Stimulated activated CD4-positive, alpha-beta T cell treated with anti-CD3 and anti-CD28 coated beads, Interleukin-15, amount 100 ng/mL, for 48 hours (primary cell): ENCODE results near the gene DSC2.
"Not testable (repeated sequence)": the region's sequence is repeated elsewhere in the genome, so short reads cannot be mapped to it uniquely, and the experiment has no call there.

Experiments used
- DNase-seq, 2 donors: peaks; one replicate each; pipeline ENCODE4 v3.0.0-alpha.2; 2020; ENCODE audit warnings: low read depth in 2 of 2

DSC2 gene

DNA sequence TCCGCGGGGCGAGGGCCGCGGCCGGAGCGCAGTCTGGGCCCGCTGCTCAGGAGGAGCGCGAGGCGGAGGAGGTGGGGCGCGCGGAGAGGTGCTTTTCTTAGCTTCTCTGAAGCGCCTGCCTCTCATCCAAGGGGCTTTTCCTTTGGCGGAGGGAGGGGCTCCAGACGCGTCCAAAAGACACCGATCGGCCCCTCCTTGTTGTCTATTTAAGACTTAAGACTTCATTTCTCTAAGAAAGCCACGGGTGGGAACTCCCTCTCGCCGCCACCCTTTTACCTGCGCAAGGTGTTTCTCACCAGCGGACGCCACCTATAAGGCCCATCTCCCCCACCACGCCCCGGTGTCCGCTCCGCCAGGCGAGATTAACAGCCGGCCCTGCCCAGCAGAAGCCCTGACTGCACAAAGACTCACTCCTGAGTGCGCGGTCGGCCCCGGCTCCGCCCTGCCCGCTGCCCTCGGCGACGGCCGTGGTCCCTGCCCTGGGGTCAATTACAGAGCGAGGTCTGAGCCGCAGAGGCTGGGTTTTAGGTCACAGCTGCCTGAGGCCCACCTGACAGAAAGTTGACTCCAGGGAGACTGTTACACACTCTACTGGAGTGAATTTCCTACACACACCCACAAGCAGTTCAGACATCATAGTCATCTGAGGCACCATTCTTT is at the start of gene DSC2:
DSC2 (minus strand) TSS at position 397 of the 660 bp plus-strand sequence. CDS start 450 bp downstream, outside the sequence.
- no peak for DNase-seq

DNA sequence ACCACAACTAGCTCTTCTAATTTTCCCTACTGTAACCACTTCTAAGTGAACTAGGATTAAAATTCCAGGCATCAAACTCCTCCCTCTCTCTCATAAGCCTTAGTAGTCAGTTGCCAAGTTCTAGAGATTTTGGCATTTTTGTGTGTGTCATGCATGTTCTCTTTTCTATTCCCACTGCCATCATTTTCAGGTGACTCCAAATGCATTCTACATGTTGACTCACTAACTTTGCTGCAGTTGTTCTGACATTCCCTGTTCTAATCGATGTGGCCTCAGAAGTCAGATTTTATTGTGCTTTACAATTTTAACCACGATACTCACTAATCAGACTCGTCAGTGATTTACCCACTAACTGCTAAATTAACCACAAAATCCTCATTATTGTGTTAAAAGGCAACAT is 47.1 kb upstream of the DSC2 start:
- no peak for DNase-seq

DNA sequence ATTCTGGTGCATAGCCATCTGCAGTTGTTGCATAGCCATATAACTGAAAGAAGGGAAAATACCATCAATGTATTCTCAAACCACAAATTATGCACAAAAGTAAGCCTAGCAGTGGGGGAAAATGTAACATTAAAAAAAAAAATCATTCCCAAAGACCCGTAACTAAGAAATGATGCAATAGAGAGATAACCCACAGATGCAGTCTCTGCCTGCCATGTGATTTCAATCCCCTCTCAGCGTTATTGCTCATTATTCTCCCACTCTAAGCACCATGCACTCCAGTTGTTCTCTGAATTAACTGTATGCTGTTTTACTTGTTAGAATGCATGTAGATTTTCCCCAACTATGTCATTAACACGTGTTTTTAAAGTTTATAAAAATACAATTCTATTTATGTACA is 46.4 kb upstream of the DSC2 start:
- DNase-seq, result no peak

DNA sequence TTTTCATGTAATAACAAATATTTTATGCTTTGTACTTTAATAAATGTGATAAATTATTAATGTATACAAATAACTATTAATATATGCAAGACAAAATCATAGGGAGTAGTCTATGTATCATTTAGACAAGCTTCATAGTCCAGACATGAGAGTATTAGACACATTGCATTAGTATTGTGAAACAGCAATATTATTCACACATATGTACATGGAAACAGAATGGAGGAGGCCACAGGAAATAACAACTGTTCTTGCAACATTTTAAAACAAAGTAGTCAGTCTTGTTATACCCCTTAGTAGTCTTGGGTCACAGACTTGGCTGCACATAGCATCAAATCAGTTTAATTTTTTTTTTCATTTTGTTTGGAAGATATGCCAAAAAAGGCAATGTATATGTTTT is 44.6 kb upstream of the DSC2 start:
- no peak for DNase-seq

DNA sequence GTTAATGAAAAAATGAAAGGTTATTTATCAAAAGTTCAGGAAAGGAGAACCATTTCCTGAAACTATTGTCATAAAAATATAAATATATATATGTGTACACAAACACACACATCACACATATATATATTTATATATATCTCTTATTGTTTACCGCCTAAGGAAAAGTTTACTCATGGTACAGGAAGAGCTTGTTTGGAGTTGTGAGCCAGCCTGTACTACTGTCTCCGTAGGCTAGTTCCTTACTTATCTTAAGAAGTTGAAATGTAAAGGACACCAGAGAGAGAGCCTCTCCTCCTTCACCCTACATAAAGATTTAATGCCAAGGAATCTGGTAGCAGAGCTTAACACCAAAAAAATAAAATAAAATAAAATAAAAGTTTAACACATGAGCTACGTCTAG is 40.8 kb upstream of the DSC2 start:
- DNase-seq, result no peak

DNA sequence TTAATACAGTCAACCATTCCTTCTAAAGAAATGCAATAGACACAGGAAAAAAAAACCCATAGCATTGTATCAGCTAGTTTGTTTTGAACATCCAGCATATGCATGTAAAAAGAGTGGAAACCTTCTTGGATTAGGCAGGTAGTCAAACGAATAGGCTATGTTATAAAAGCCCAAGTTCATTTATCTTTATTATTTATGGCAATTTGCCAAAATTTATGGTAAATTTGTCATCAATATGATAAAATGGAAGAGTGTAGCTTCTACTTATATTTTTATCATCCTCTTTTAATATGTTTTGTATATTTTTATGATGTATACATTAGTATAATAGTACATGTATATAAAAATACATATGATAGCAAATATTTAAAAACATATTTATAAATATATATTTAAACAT is 36.5 kb upstream of the DSC2 start:
- DNase-seq, result no peak

DNA sequence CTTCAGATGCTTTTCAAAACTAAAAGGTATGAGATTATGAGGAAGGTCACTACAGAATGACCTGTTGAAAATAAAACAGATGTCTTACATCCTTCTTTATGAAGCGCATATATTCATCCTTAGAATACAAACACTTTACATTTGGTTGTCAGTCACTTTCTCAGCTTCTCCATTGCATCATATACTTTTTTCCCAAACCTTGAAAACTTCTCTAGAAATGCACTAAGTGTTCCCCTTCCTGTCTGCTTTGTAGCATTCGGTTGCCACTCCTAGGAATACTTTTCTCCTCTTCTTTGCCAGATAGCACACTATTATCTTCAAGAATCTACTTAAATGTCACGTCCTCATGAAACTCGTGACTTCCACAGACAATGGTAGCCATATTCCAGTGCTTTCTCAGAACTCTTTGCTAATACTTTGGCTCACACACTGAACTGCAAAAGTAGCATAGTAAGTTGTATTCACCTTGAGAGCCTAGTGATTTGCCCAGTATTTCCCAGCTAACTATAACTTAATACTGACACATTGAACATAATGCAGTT is 32.8 kb upstream of the DSC2 start:
- DNase-seq, result no peak

DNA sequence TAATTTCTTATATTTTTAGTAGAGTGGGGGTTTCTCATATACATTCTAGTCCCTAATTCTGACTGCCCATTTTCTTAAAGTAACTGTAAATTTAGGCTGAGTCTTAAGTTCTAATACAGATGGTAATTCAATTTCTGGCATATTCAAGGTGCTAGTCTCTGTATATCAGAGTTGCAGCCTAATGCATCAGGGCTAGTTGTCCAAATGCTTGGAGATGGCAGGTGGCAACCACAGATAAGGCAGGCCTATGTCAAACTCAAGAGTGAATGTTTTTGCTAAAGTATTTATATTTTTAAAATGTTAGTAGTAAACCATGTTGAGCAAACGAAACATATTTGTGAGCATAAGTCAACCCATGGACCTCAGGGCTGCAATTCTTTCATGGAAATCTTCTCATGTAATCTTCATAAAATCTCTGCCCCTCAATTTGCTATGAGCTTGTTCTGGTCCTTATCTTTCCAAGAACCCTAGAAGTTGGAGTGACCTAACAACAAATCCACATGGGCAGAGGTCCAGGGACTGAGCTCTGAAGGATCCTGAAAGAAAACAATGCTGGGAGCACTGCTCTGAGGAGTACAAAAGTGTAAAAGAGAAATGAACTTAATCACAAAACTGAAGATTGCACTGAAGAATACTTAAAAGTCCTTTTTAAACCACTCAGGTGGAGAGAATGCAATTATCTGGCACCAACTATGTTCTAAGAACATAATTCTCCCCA is 27.3 kb upstream of the DSC2 start:
- DNase-seq, result no peak

DNA sequence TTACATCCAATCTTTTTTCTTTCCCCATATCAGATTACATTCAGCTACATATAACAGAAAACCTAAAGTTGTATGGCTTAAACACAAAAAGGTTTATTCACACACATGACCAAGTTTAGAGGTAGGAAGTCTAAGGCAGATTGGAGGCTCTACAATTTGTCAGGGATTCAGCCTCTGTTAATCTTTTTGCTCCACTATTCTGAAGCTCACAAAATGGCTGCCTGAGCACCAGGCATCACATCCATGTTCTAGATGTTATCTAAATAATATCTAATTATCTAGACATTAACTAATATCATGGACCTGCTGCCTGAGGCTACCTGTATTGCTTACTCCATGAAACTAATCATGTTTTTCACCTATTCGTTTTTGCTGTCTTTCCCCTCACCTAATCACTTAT is 23.7 kb upstream of the DSC2 start:
- DNase-seq, result no peak

DNA sequence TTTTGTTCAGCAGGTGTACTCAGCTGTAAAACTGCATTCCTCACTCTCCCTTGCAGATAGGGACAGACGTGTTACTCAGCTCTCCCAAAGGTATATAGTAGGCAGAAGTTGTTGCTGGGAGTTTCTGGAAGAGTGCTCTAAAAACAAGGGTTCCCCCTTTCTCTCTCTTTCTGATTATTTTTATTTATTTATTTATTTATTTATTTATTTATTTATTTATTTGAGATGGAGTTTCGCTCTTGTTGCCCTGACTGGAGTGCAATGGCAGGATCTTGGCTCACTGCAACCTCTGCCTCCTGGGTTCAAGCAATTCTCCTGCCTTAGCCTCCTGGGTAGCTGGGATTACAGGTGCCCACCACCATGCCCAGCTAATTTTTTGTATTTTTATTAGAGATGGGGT is 20.9 kb upstream of the DSC2 start:
- not testable (repeated sequence) for DNase-seq

DNA sequence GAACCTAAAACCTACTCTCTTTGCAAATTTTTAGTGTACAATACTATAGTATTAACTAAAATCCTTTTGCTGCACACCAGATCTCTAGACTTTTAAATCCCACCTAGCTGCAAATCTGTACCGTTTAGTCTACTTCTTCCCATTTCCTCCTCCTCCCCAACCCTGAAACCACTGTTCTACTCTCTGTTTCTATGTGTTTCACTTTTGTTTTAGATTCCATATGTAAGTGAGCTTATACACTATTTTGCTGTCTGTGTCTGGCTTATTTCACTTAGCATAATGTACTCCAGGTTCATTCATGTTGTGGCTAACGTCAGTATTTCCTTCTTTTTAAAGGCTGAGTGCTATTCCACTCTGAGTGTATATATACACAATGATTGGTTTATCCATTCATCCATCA is 18.4 kb upstream of the DSC2 start:
- no peak for DNase-seq

DNA sequence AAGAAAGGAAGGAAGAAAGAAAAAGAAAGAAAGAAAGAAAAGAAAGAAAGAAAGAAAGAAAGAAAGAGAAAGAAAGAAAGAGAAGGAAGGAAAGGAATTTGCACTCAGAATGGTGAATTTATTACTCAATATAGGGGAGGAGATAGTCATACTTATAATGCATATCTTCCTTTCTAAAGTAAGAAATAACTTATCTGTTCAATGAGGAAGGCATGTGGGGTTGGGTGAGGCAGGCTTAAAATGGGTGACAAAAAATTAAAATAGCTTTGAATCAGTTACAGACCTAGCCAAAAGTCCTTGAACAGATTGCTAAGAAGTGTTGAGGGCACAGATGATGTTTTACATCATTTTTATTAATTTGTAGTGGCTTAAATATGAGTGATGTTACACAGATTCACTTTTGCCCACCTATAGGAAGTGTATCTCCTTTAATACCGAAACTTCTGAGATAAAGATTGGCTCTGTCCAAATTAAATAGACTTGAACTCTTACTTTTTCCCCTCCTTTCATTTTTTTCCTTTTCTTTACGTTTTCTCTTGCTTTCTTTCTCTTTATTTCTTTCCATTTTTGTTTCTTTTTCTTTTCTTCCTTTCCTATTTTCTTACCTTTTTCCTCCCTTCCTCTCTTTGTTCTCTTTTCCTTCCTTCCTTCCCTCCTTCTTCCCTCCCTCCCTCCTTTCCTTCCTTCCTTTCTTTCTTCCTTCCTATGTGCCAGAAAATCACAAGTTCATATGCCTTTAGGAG is 14.8 kb upstream of the DSC2 start:
- no peak for DNase-seq

DNA sequence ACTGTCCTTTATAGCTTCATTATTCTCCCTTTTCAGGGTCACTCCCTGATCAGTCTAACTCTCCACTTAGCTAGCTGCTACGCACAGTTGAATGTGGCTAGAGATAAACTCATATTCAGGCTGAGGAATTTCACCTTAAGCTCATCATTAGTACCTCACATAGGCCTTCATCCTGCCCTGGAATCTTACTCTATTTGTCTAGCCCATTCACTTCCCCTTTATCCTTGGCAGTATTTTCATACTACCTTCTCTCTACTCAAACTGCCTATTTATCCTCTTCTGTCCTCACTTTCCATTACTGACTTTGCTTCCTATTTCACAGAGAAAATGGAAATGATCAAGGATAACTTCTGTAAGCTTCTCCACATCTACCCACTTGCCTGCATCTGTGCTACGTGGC is 10.6 kb upstream of the DSC2 start:
- no peak for DNase-seq

DNA sequence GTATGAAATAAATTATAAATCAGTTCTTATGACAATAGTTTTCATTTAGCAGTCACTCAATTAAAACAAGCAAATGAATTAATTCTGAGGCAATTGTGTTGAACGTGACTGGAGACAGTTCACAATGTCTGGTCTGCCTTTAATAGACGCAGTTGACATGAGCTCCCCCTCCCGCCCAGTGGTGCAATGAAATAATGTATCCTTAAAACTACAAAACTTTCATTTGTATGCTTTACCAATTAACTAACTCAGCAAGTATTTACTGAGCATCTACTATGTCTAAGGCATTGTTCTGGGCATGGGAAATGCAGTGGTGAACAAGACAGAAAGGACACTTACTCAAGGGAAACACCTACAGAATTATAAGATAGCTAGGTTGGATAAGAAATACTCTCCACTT is 3.5 kb upstream of the DSC2 start:
- no peak for DNase-seq

DNA sequence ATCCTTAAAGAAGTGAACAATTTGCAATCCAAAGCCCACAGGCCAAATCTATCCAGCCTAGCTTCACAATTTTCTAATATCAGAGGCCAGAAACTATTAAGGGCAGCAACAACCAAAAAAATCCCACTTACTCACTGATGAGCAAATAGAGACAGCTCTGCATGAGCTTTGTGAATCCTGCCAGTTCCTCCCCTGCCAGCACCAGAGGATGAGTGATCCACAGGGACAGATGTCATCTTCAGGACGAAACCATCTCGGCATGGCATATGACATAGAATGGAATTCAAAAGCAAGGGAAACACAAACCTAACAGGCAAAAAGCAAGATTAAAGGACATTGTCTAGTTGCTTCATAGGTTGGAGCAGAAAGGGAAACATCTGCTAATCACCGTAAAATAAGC is 2.2 kb upstream of the DSC2 start:
- no peak for DNase-seq

DNA sequence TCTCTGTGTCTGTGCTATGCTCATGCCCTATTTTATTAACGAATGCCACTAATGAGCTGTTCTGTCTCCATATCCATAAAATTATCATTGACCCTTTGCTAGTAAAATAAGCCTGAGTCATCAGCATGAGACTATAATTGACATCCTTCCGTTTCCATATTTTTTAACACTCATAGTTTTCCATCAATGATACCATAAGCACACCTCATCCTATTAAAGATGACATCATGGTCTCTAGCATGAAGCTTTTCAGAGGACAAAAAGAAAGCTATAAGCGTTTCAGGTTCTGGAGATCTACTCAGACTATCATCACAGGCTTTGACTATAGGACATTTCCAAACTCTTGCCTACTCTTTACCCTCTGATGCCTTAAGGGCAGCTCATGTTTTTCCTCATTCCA is 1.2 kb upstream of the DSC2 start:
- DNase-seq, result no peak

DNA sequence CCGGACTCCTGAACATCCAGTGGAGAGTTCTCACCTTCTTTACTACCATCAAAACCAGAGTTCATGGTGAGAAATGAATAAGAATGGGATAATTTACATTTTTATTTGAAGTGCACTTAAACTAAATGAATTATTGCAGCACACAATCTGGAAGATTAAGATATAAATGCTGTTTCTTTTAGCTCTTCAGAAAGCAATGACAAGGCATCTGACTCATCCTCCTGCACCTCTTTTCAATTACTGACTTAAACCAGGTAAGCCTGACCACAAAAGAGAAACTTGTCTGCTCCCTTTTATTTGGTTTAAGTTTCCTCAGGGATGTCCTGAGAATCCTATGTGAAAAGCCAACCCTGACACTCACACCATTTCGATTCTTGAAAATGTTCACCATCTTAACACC is 720 bp upstream of the DSC2 start:
- no peak for DNase-seq

DNA sequence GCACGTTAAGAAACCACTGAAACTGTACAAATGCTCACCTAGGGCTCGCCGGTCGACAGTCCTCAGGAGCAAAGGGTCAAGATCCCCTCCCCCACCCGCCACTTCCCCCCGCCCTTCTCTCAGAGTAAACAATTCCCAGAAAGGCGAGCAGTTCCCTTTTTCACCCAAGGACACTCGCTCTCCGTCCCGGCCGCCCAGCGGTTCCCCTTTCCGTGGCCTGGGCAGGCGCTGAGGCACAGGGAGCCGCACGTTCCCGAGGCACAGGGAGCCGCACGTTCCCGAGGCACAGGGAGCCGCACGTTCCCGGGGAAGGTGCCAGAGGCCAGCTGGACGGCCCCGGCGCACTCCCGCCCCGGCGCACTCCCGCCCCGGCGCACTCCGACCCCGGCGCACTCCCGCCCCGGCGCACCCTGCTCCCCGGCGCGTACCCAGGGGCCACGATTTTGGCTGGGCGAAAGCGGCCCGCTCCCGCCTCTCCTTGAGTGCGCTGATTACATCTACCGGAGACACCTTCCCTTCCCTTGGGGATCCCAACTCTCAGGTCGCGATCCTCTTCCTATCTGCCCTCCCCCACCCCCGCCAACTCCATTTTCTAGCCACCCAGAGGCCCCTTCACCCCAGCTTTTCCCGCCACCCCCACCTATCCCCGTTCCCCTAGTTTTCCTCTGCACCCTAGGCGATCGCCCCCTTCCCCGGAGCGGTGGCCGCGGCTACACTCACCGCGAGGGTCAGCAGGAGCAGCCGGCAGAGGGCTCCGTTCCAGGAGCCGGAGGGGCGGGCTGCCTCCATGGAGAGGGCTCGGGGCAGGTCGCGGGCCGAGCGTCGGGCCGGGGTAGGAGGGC is 817 bp downstream of the DSC2 start:
- DNase-seq, result no peak

DNA sequence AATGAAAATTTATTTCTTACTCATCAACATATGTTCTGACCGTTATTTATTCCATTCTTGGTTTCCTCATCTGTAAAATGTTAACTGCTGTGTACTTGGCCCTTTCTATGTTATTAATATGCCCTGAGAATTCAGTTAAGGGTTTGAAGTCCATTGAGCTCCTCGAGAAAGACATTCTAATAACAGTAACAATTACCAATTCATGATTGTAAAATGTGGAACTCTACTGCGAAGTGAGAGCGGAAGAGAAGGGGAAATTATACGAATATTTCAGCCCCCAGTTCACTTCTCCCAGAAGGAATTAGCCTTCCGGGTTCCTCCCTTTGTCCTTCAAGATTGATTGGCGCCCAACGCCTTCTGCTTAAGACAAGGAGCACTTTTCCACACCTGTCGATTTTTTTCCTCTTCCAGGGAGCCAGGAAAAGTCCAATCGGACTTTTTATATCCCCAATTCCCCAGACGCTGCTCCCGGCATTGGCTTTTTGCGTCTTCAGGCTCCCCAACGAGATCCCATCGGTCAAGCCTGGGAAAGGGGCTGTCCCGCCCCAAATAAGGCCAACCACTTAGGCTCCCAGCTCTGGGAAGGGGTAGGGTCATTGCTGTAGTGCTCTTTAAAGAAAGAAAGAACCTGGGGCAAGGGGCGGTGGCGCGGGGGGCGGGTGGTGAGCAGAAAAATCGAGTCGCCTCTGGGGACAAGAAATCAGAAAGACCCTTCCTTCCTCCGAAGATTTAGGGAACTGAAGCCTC is 1.6 kb downstream of the DSC2 start:
- no peak for DNase-seq

DNA sequence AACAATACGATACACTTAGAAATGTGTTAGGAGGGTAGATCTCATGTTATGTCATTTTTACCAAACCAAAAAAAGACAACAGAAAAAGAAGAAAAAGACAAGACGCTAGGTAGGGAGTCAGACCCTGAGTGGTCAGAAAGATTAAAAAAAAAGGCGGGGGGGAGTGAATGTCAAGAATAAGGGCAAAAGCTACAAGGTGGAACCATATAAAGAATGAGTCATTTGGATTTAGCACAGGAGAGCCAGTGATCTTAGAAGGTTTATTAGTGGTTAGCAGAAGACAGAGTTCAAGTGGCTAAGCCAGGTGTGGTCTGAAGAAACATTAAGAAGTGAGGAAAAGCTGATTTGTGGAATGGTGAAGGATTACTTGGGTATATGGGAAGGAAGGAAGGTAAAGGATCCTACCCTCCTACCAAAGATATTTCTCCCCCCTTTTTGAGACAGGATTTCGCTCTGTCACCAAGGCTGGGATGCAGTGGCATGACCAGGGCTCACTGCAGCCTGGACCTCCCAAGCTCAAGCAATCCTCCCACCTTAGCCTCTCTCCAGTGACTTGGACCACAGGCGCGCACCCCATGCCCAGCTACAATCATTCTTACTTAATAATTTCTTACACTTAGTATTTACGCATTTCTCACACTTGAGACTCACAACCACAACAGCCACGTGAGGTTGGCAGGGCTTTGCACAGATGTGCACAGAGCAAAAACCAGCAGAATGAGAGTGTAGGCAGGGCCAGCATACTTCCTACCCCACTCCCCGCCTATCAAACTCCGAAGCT is 2.6 kb downstream of the DSC2 start:
- DNase-seq, result no peak
